ENCODE results near the gene TRIM31. TPM values are rescaled to one million over a fixed set of nuclear protein-coding genes. Genes with fewer than 3 reads are reported as not detected.
A peak's percentile ranks its signal among the peaks of the same experiment; 100 is the strongest.

The TRIM31 gene
- polyA plus RNA-seq, 1 donor = not detected

DNA sequence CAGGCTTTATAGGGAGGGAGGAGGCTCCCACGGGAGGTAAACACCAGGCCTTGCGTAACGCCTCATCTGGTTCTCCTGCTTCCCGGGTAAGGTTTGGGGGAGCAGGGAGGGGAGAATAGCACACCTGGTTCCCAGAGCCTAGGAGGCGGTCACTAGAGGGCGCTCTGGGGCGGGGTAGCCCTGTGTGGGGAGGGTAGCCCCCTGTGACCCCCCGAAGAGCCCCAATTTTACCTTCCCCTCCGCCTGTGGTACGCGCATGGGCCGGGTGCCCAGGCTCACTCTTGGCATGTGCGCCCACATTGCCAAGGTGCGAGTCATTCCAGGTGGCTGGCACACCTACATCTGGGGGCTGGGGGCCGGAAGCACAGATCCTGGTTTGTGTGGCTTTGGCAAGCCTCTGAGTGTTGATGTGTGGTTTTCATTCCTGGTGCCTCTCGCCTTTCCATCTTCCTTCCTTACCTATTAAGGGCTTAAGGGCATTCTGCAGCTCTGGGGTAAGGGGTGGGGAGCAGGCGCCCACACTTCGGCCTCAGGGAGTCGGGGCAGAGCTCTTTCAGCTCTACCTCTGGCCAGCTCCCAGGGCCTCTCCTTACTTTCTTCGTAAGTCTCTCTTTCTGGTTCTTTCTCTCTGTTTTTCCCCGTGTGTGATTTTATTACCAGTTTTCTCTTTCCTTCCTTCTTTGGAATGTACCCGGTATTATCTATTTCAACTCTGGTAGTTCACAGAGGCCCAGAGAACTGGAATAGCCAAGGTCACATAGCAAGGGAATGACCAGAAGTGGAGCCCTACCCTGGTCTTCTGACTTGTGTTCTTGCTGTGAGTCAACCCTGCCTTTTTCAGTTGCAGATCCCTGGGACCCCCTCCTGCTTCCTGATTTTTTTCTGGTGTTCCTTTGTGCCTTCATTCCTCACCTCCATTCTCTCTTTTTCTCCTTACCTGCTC, 36.8 kb downstream of the TRIM31 start:
- no peak for DNase-seq (ENCODE audit: low read depth)

DNA sequence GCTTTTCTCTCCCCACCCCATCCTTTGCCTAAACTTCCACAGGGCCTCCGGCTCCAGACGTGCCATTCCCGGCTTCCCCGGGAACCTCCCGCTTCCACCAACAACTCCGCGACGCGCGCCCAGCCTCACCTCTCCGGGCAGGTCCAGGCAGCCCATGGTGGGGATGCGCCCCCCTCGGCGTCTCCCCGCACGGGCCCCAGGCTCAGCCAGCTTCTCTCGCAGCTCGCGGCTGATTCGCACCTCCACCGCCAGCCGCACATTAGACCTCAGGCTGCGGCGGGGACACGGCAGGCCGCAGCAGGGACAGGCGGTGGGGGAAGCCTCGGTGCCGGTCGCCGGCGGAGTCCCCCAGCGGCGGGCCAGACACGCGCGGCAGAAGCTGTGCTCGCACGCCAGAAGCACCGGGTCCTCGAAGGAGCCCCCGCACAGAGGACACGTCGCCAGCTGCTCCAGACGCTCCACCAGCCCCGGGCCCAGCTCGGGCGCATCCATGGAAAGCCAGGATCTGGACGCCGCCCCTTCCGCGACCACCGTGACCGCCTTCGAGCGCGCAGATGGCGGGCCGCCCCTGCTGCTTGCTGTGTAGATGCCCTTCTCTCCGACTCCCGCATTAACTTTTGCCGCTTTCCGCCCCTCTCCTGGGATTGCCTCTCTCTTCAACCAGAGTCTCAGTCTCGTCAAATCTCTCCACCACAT, 37.6 kb downstream of the TRIM31 start, which contains the start of gene RNF39:
RNF39 (minus strand) TSS at position 676 of the 696 bp plus-strand sequence; CDS start at position 492, 184 bp downstream.
- no peak for DNase-seq (ENCODE audit: low read depth)

DNA sequence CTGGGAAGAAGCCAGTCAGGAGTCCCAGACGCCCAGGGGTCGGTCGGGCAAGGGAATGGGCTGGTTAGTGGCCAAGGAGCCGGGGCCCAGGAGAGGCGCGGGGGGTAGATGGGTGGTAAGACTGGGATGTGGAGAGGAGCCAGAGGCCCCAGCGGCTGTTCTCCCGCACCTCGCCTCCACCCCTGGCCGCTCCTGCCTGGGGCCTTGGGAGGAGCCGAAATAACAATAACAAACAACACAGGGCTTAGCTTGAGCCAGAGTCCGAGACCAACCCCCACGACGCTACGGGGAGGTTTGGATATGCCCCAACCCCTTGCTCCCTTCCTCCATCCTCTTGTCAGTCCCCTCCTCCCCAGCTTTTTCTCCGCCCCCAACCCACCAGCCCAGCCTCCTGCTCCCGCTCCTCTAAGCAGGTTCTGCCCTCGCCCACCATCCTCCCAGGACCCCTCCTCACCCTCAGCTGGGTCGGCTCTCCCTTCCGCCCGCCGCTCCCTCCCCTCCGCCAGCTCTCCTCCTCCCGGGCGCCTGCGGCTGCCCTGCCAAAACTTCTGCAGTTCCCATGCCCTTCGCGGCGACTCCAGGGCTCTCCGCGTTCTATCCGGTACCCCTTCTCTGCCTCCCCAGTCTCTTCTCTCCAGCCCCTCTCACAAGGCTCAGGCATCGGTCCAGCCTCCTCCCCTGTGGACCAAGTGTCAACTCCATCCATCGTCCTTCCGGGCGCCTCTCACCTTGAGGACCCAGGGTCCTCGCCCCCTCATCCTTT, 38.4 kb downstream of the TRIM31 start:
- DNase-seq (ENCODE audit: low read depth) = no peak

DNA sequence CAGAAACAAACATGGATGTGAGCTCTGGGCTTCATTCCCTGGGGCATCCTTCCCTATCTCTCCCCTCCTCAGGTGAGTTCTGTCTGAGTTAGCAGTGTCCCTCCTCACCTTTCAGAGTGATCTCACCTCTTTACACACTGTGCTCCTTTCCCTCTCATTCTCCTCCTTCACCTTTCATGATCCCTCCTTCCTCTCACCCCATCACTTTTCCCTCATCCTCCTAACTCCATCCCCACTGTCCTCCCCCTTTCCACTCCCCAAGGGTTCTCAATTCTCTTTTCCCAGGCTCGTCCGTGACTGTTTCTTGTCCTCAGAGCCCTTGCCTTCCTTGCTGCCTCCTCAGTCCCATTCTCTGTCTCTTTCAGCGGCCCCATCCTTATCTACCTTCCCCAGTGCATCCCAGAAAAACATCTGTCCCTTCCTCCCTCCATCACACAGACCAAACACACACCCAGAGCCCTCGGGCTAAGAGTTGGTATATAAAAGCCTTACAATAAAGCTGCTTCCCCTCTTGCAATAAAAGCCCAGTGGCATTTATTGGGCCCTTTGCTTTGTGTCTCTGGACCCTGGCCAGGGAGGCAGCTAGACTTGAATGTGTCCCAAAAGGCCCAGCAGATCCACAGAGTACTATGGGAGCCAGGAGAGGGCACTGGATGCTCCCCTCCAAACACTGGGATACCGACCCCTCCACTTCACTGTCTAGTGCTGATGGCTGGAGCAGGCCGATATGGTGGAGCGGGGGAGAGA, 39.2 kb downstream of the TRIM31 start:
- no peak for DNase-seq (ENCODE audit: low read depth)

GRCh38 chr6:30071858-30072257, 41.0 kb downstream of the TRIM31 start:
- no peak for DNase-seq (ENCODE audit: low read depth)

DNA sequence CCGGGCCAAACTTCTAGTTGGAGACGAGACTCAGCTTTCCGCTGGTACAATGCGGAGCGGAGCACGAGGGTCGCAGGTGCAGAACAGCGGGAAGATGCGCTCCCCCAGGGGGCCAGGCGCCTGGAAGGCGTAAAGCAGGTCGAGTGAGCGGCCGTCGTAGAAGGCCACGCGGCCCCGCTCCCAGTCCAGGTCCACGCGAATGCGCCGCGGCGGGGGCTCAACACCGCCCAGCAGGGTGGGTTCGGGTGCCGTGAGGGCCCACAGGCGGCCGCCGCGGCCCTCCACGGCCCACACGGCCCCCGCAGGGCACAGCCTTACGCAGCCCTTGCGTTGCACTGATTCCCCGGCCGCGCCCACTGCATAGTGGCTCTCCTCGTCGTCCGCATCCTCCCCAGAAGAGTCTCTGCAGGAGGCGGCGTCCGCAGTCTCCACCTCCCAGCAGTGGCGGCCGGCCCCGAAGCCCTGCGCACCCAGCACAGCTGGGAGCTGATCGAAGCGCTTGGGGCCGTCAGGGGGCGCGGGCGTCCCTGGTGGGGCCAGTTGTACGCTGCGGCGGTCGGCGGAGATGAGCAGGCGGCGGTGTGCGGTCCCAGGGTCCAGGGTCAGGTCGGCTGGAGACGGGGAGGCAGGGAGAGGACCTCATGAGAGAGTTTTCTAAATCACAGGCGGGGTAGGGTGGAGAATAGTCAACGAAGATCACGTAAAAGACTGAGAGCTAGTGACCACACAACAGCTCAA, 41.6 kb downstream of the TRIM31 start:
- no peak for DNase-seq (ENCODE audit: low read depth)

DNA sequence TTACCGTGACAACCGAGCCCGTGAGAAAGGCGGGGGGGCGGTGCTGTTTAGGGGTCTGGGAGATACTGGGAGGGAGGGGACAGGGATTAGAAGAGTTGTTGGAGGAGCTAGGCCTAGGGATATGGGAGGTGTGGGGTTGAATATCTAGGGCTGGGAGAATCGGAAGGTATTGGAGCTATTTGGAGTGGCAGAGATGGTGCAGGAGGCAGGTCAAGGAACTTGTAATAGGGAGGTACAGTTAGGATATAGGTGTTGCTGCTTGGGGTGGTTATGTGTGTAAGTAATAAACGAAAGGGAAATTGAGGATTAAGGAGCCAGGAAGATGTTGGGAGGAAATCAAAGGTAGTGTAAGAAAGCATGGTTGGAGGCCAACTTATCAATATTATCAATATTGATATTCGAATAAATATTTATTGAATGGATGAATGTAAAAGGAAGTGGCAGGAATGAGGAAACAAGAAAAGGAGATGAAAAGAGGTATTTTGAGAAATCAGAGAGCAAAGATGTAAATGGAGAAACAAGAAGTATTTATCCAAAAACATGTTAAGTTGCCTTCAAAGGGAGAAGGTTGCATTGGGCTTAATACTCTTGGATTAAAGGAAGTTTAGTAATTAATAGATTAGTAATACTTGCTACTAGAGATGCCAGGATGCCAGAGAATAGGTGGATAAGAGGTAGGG, 45.3 kb downstream of the TRIM31 start:
- DNase-seq (ENCODE audit: low read depth) = no peak

GRCh38 chr6:30066577-30067459, 46.1 kb downstream of the TRIM31 start, which contains the start of gene PPP1R11:
Gene PPP1R11 (plus strand): TSS chr6:30067198. CDS start chr6:30067411, 213 bp downstream.
- peak; percentile 98 for DNase-seq (ENCODE audit: low read depth)

GRCh38 chr6:30066082-30066481, 46.8 kb downstream of the TRIM31 start:
- no peak for DNase-seq (ENCODE audit: low read depth)

DNA sequence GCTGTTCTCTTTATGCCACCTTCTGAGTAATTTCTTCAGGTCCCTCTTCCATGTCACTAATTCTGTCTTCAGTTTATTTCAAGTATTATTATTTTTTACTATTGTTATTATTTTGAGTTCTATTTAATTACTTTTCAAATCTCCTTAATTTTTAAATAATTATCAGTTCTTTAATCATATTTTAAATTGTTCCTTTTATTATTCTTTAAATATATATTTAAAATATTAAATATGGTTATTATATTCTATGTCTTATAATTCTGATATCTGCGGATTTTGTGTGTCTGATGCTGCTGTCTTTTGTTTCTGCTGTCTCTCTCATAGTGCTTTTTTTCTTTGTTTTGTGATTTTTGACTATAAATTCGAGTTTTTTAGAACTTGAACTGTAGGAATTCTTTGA, 49.6 kb downstream of the TRIM31 start:
- no peak for DNase-seq (ENCODE audit: low read depth)

- DNase-seq (ENCODE audit: low read depth) = no peak
These were observed 50.3 kb downstream of the TRIM31 start for GRCh38 chr6:30062471-30063178.

- no peak for DNase-seq (ENCODE audit: low read depth)
These were observed 50.9 kb downstream of the TRIM31 start for GRCh38 chr6:30061858-30062458.

DNA sequence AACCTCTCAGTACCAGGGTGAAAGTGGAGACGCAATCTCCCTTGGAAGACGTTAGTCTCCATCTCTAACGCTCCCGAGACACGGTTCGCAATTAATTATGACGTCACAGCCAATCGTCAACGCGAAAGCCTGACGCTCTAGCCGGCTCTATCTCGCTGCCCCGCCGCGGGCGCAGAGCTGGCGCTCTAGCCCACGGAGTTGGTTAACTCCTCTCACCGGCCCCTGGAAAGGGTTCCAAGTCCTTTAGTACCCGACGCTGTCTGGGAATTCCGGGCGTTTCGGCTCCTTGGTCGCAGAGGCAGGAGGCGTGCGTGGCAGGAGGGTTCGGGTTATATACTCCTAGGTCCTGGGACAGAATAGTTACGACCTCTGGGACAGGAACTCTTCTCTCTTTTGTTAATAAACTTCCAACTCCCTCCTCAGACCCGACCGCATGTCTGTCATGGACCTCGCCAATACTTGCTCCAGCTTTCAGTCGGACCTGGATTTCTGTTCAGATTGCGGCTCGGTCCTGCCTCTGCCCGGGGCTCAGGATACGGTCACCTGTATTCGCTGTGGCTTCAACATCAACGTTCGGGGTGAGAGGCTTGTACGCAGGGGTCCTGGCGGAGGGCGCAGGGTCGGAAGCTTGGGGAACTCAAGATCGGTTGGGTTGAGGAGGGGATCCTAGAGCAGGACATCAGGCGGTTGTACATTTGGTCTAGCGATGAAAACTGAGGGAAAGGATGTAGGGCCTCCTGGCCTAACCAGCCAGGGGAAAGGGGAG, 51.6 kb downstream of the TRIM31 start, which contains the start of gene POLR1H:
POLR1H (plus strand) TSS at position 174 of the 766 bp plus-strand sequence; CDS start at position 434, 260 bp downstream.
- DNase-seq (ENCODE audit: low read depth) = peak; percentile 94

- no peak for DNase-seq (ENCODE audit: low read depth)
These were observed 52.2 kb downstream of the TRIM31 start for GRCh38 chr6:30060606-30061091.

DNA sequence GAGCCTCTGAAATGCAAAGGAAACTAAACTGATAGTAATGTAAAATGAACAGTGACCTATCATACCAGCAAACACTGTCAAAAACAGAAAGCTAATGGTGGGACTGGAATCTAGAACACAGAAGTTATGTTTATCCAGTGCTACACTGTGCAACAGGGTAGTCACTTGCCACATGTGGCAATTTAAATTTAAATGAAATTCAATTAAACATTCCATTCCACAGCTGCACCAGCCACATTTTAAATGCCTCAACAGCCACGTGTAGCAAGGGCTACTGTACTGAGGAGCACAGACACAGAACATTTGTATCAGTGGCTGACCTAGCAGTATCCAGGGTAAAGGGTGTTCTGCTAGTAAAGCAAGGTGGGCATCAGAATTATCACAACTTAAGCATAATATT, 57.4 kb downstream of the TRIM31 start:
- no peak for DNase-seq (ENCODE audit: low read depth)

DNA sequence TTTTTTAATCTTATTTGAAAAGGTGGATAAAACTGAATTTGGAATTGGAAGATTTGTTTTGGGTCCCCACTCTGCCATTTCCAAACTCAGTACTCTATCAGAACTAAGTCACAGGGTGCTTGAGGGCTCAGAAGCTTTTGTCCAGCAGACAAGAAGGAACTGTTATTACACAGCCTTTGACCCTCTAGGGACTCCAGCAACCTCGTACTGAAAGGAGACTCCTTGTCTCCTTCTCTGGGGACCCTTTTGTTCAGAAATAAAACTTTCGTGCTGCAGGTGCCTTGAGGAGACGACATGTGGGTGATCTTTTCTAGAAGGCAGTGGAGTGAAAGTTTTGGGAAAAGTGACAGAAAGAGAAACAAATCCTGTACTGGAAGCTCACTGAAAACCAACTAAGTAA, 59.2 kb downstream of the TRIM31 start:
- DNase-seq (ENCODE audit: low read depth) = no peak
